Muscle of leg (tissue), 11 donors: ENCODE measurements around the gene DOK3. TPM values are rescaled to one million over a fixed set of nuclear protein-coding genes. Genes with fewer than 3 reads are reported as not detected.
A peak's percentile ranks its signal among the peaks of the same experiment; 100 is the strongest.

Source experiments
- DNase-seq: peaks from one replicate; pipeline ENCODE4 v3.0.0; 2013
- H3K27ac ChIP-seq: one replicate; pipeline ENCODE4 v1.5.1; 2013; ENCODE audit warnings: mild to moderate bottlenecking, low read length, control low read depth
- H3K27me3 ChIP-seq: one replicate; pipeline ENCODE4 v1.6.1; 2013; ENCODE audit warnings: low read length; ENCODE audit not compliant: control insufficient read depth, insufficient read depth
- H3K36me3 ChIP-seq: one replicate; pipeline ENCODE4 v1.6.1; 2013; ENCODE audit warnings: low read length; ENCODE audit not compliant: control insufficient read depth, insufficient read depth
- H3K4me1 ChIP-seq: one replicate; pipeline ENCODE4 v1.6.1; 2013; ENCODE audit warnings: low read length; ENCODE audit not compliant: control insufficient read depth, insufficient read depth
- H3K4me3 ChIP-seq: one replicate; pipeline ENCODE4 v1.5.1; 2013; ENCODE audit warnings: low read length, control low read depth
- H3K9me3 ChIP-seq: replicated peaks from 2 replicates; pipeline ENCODE4 v1.6.1; 2013; ENCODE audit warnings: low read depth, low read length; ENCODE audit not compliant: control insufficient read depth
- WGBS: methylation state at CpG from one replicate; pipeline ENCODE4 v1.1.5; 2013; ENCODE audit warnings: missing lambda C conversion rate; ENCODE audit not compliant: insufficient coverage; 5-methylcytosine and 5-hydroxymethylcytosine counted together
- polyA plus RNA-seq, 8 donors: library from polyadenylated mRNA; unstranded; fragments of 120-200 nt; gene quantifications; one replicate each; pipeline versions ENCODE4 v1.2.1 to v1.2.3, GENCODE V29; 2013; ENCODE audit warnings: inconsistent platforms in 1 of 8, low replicate concordance in 1 of 8; ENCODE audit not compliant: insufficient read length in 8 of 8, insufficient read depth in 1 of 8
- total RNA-seq: library from RNA; stranded (reverse); fragments of 120-200 nt; gene quantifications from one replicate; pipeline ENCODE4 v1.2.4, GENCODE V29; 2013

The DOK3 gene
- total and polyA plus RNA-seq, 9 donors: 2.7 to 9.9 (median 6.3) TPM

GRCh38 chr5:177468329-177468684 lies 41.3 kb downstream of the DOK3 start:
- WGBS: no CpG with 5 or more reads among the region's 2 CpGs
- peaks cover 42% of the 10 kb centered on the region for H3K4me1 ChIP-seq

GRCh38 chr5:177467436-177467835 lies 42.2 kb downstream of the DOK3 start:
- Histone ChIP-seq H3K27ac (no peak overlapping the region), H3K4me1 (peaks cover 42% of the 10 kb centered on the region), H3K4me3 (no peak overlapping the region), H3K27me3 (no peaks in the 10 kb centered on the region), H3K36me3 (peaks cover 81% of the 10 kb centered on the region), H3K9me3 (peaks cover 4% of the 10 kb centered on the region)
- 95% methylated on average over 27 of the region's 31 CpGs for WGBS
- no peak for DNase-seq

More at GRCh38 chr5:177468329-177468684, 41.3 kb downstream of the DOK3 start:
- no peaks in the 10 kb centered on the region for H3K27me3 ChIP-seq
- peaks cover 4% of the 10 kb centered on the region for H3K9me3 ChIP-seq
- DNase-seq: no peak
- peak overlapping the region; percentile 7 for H3K27ac ChIP-seq
- peaks cover 74% of the 10 kb centered on the region for H3K36me3 ChIP-seq
- no peak overlapping the region for H3K4me3 ChIP-seq

GRCh38 chr5:177466861-177467260 lies 42.8 kb downstream of the DOK3 start:
- Histone ChIP-seq H3K36me3 (peaks cover 82% of the 10 kb centered on the region), H3K9me3 (peaks cover 4% of the 10 kb centered on the region), H3K27me3 (no peaks in the 10 kb centered on the region), H3K4me1 (peaks cover 41% of the 10 kb centered on the region), H3K27ac (no peak overlapping the region), H3K4me3 (no peak overlapping the region)
- WGBS: 95% methylated on average over 18 of the region's 25 CpGs
- no peak for DNase-seq

GRCh38 chr5:177465044-177465443 lies 44.6 kb downstream of the DOK3 start:
- peaks cover 4% of the 10 kb centered on the region for H3K9me3 ChIP-seq
- no peaks in the 10 kb centered on the region for H3K27me3 ChIP-seq
- no peak overlapping the region for H3K27ac ChIP-seq
- no peak for DNase-seq
- WGBS: 94% methylated on average over 6 of the region's 11 CpGs
- H3K36me3 ChIP-seq: peaks cover 80% of the 10 kb centered on the region
- H3K4me3 ChIP-seq: no peak overlapping the region
- peaks cover 28% of the 10 kb centered on the region for H3K4me1 ChIP-seq

GRCh38 chr5:177462021-177462670 lies 47.5 kb downstream of the DOK3 start:
- peaks cover 22% of the 10 kb centered on the region for H3K4me1 ChIP-seq
- peak overlapping the region; percentile 67 for H3K27ac ChIP-seq
- WGBS: 70% methylated on average over 14 of the region's 27 CpGs
- H3K9me3 ChIP-seq: peaks cover 4% of the 10 kb centered on the region
- no peaks in the 10 kb centered on the region for H3K27me3 ChIP-seq
- DNase-seq: peak; percentile 54
- H3K36me3 ChIP-seq: peaks cover 82% of the 10 kb centered on the region
- no peak overlapping the region for H3K4me3 ChIP-seq

GRCh38 chr5:177459819-177460628 lies 49.6 kb downstream of the DOK3 start:
- DNase-seq: no peak
- WGBS: 82% methylated on average over 20 of the region's 28 CpGs
- no peaks in the 10 kb centered on the region for H3K27me3 ChIP-seq
- H3K36me3 ChIP-seq: peaks cover 67% of the 10 kb centered on the region
- H3K9me3 ChIP-seq: peaks cover under 1% of the 10 kb centered on the region
- H3K4me1 ChIP-seq: peaks cover 38% of the 10 kb centered on the region
- no peak overlapping the region for H3K27ac ChIP-seq
- no peak overlapping the region for H3K4me3 ChIP-seq

GRCh38 chr5:177459357-177459756 lies 50.3 kb downstream of the DOK3 start:
- Histone ChIP-seq H3K4me1 (peaks cover 41% of the 10 kb centered on the region), H3K27ac (no peak overlapping the region)

GRCh38 chr5:177458912-177459350 lies 50.7 kb downstream of the DOK3 start:
- peaks cover 45% of the 10 kb centered on the region for H3K4me1 ChIP-seq
- peak; percentile 37 for DNase-seq
- WGBS: 77% methylated on average over 12 of the region's 14 CpGs

More at GRCh38 chr5:177459357-177459756, 50.3 kb downstream of the DOK3 start:
- Histone ChIP-seq H3K36me3 (peaks cover 66% of the 10 kb centered on the region), H3K4me3 (no peak overlapping the region), H3K27me3 (no peaks in the 10 kb centered on the region), H3K9me3 (no peaks in the 10 kb centered on the region)
- WGBS: 80% methylated on average over 7 of the region's 11 CpGs
- DNase-seq: no peak

GRCh38 chr5:177457852-177458681 lies 51.6 kb downstream of the DOK3 start:
- no peaks in the 10 kb centered on the region for H3K9me3 ChIP-seq
- peak; percentile 39 for DNase-seq
- peak overlapping the region; percentile 84 for H3K27ac ChIP-seq
- peaks cover 52% of the 10 kb centered on the region for H3K4me1 ChIP-seq
- H3K4me3 ChIP-seq: no peak overlapping the region
- H3K36me3 ChIP-seq: peaks cover 59% of the 10 kb centered on the region
- peaks cover 8% of the 10 kb centered on the region for H3K27me3 ChIP-seq
- WGBS: 74% methylated on average over 17 of the region's 20 CpGs

More at GRCh38 chr5:177458912-177459350, 50.7 kb downstream of the DOK3 start:
- peaks cover 3% of the 10 kb centered on the region for H3K27me3 ChIP-seq
- no peaks in the 10 kb centered on the region for H3K9me3 ChIP-seq
- H3K27ac ChIP-seq: peak overlapping the region; percentile 17
- H3K4me3 ChIP-seq: no peak overlapping the region
- peaks cover 66% of the 10 kb centered on the region for H3K36me3 ChIP-seq
